Progenitor cell of endocrine pancreas (in vitro differentiated cells): ENCODE measurements around the gene ADAMTS12. TPM values are rescaled to one million over a fixed set of nuclear protein-coding genes. Genes with fewer than 3 reads are reported as not detected.
"Not testable (repeated sequence)": the region's sequence is repeated elsewhere in the genome, so short reads cannot be mapped to it uniquely, and the experiment has no call there.

Source experiments
- DNase-seq: peaks from one replicate; pipeline ENCODE4 v3.0.0; 2021; ENCODE audit warnings: low spot score; ENCODE audit not compliant: unreplicated experiment
- H3K27ac Mint-ChIP-seq: 2 replicates; pipeline ENCODE4 v1.8.0; 2021; ENCODE audit warnings: mild to moderate bottlenecking, moderate library complexity, mixed read lengths
- H3K27me3 Mint-ChIP-seq: 2 replicates; pipeline ENCODE4 v1.8.0; 2021; ENCODE audit warnings: mixed read lengths
- H3K36me3 Mint-ChIP-seq: 2 replicates; pipeline ENCODE4 v1.8.0; 2022; ENCODE audit warnings: mixed read lengths; ENCODE audit not compliant: insufficient read depth
- H3K4me1 Mint-ChIP-seq: 2 replicates; pipeline ENCODE4 v1.8.0; 2021; ENCODE audit warnings: low read depth, mixed read lengths
- H3K4me3 Mint-ChIP-seq: 2 replicates; pipeline ENCODE4 v1.8.0; 2021; ENCODE audit warnings: low read depth, mild to moderate bottlenecking, moderate library complexity, mixed read lengths
- H3K9me3 Mint-ChIP-seq: 2 replicates; pipeline ENCODE4 v1.8.0; 2021; ENCODE audit warnings: low read depth, mixed read lengths
- CTCF ChIP-seq: fragments of 200-600 bp; sonication (generic); IDR thresholded peaks from one replicate; pipeline ENCODE4 v1.5.0; 2021; ENCODE audit warnings: antibody characterized with exemption, mild to moderate bottlenecking; ENCODE audit not compliant: unreplicated experiment
- total RNA-seq: library from RNA; stranded (reverse); gene quantifications from 2 replicates; pipeline ENCODE4 v1.2.1, GENCODE V29; 2021

The ADAMTS12 gene
- total RNA-seq, 1 donor from 2014 or later, result 5.2 TPM

GRCh38 chr5:33563530-33563929, 328.3 kb downstream of the ADAMTS12 start:
- no peak for TF ChIP-seq CTCF
- H3K9me3 Mint-ChIP-seq, result no peaks in the 10 kb centered on the region
- no peaks in the 10 kb centered on the region for H3K27me3 Mint-ChIP-seq
- DNase-seq, result no peak
- H3K36me3 Mint-ChIP-seq, result peaks cover 1% of the 10 kb centered on the region
- H3K4me1 Mint-ChIP-seq, result no peaks in the 10 kb centered on the region
- H3K27ac Mint-ChIP-seq, result no peak overlapping the region
- H3K4me3 Mint-ChIP-seq, result no peak overlapping the region

- H3K27me3 Mint-ChIP-seq, result no peaks in the 10 kb centered on the region
- no peak overlapping the region for H3K4me3 Mint-ChIP-seq
These were observed 333.3 kb downstream of the ADAMTS12 start for GRCh38 chr5:33558489-33558888.

GRCh38 chr5:33557605-33558004, 334.2 kb downstream of the ADAMTS12 start:
- no peak overlapping the region for H3K4me3 Mint-ChIP-seq

More at GRCh38 chr5:33558489-33558888, 333.3 kb downstream of the ADAMTS12 start:
- no peak for TF ChIP-seq CTCF
- H3K4me1 Mint-ChIP-seq, result peaks cover 2% of the 10 kb centered on the region
- no peaks in the 10 kb centered on the region for H3K36me3 Mint-ChIP-seq
- H3K27ac Mint-ChIP-seq, result no peak overlapping the region
- no peaks in the 10 kb centered on the region for H3K9me3 Mint-ChIP-seq
- DNase-seq, result no peak

GRCh38 chr5:33556330-33557328, 335.2 kb downstream of the ADAMTS12 start:
- H3K36me3 Mint-ChIP-seq, result peaks cover 3% of the 10 kb centered on the region
- peaks cover 2% of the 10 kb centered on the region for H3K4me1 Mint-ChIP-seq
- DNase-seq, result no peak
- no peak overlapping the region for H3K4me3 Mint-ChIP-seq
- no peaks in the 10 kb centered on the region for H3K27me3 Mint-ChIP-seq
- no peak overlapping the region for H3K27ac Mint-ChIP-seq
- peaks cover 4% of the 10 kb centered on the region for H3K9me3 Mint-ChIP-seq
- TF ChIP-seq CTCF, result no peak

More at GRCh38 chr5:33557605-33558004, 334.2 kb downstream of the ADAMTS12 start:
- H3K9me3 Mint-ChIP-seq, result peaks cover 4% of the 10 kb centered on the region
- peaks cover 3% of the 10 kb centered on the region for H3K36me3 Mint-ChIP-seq
- no peak for TF ChIP-seq CTCF
- no peak overlapping the region for H3K27ac Mint-ChIP-seq
- no peaks in the 10 kb centered on the region for H3K27me3 Mint-ChIP-seq
- no peak for DNase-seq
- H3K4me1 Mint-ChIP-seq, result peaks cover 2% of the 10 kb centered on the region

- H3K27ac Mint-ChIP-seq, result peak overlapping the region; percentile 2
- no peak for DNase-seq
- TF ChIP-seq CTCF, result no peak
- H3K4me3 Mint-ChIP-seq, result no peak overlapping the region
- no peaks in the 10 kb centered on the region for H3K4me1 Mint-ChIP-seq
- no peaks in the 10 kb centered on the region for H3K27me3 Mint-ChIP-seq
- H3K36me3 Mint-ChIP-seq, result peaks cover 7% of the 10 kb centered on the region
- peaks cover 7% of the 10 kb centered on the region for H3K9me3 Mint-ChIP-seq
These were observed 341.7 kb downstream of the ADAMTS12 start for GRCh38 chr5:33549982-33550567.

- H3K4me3 Mint-ChIP-seq, H3K9me3 Mint-ChIP-seq, H3K4me1 Mint-ChIP-seq, DNase-seq, H3K27ac Mint-ChIP-seq, H3K36me3 Mint-ChIP-seq, H3K27me3 Mint-ChIP-seq: not testable (repeated sequence)
These were observed 352.0 kb downstream of the ADAMTS12 start for GRCh38 chr5:33539790-33540189.
